ENCODE results near the gene XRCC6.

DNA sequence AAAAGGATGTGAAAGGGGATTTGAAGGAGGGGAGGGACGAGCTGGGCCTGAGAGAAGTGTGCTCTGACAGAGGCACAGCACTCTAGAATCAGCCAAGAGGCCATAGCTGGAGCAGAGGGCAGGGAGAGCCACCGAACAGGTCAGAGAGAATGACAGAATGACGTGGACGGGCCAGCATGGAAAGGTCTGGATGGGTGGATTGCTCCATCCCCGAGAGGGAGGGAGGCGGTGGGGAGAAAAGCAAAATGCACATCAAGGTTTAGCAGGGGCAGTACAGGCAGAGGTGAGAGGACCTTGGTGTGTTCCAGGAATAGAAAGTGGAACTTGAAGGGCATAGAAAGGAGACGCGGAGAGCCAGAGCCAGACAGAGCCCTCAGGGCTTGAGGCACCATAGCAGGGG lies 38.4 kb upstream of the XRCC6 start:
- TF ChIP-seq POLR2A (IDR thresholded peaks at IDR 0.05) = no peak
- TF ChIP-seq, protein P1, sequence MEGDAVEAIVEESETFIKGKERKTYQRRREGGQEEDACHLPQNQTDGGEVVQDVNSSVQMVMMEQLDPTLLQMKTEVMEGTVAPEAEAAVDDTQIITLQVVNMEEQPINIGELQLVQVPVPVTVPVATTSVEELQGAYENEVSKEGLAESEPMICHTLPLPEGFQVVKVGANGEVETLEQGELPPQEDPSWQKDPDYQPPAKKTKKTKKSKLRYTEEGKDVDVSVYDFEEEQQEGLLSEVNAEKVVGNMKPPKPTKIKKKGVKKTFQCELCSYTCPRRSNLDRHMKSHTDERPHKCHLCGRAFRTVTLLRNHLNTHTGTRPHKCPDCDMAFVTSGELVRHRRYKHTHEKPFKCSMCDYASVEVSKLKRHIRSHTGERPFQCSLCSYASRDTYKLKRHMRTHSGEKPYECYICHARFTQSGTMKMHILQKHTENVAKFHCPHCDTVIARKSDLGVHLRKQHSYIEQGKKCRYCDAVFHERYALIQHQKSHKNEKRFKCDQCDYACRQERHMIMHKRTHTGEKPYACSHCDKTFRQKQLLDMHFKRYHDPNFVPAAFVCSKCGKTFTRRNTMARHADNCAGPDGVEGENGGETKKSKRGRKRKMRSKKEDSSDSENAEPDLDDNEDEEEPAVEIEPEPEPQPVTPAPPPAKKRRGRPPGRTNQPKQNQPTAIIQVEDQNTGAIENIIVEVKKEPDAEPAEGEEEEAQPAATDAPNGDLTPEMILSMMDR (IDR thresholded peaks at IDR 0.05) = no peak
- no peak for TF ChIP-seq POLR2AphosphoS5 (IDR thresholded peaks at IDR 0.05)

Data from prostate gland (tissue), 2 donors.